GM19035 (cell line): ENCODE data around the gene EML5.
A peak's percentile ranks its signal among the peaks of the same experiment; 100 is the strongest.

Source experiments
- ATAC-seq: cut with Tn5 transposase; IDR thresholded peaks from one replicate; pipeline ENCODE4 v1.9.1; 2021; ENCODE audit not compliant: unreplicated experiment

Gene EML5

DNA sequence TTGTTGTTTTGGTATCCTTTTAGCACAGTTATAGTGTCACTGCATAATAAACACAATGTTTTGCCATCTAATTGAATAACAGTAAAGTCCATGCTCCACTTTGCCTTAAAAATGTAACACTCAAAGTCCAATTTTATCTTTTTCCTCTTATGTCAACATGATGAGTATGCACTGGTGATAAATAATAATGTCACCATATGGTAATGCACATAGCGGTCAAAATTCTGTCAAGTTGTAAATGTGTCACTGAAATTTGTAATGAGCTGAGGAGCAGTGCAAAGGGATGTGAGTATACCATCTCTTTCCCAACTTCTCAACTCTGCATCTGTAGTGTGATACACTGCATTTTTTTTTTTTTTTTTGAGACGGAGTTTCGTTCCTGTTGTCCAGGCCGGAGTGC lies 65.7 kb downstream of the EML5 start:
- no peak for ATAC-seq

DNA sequence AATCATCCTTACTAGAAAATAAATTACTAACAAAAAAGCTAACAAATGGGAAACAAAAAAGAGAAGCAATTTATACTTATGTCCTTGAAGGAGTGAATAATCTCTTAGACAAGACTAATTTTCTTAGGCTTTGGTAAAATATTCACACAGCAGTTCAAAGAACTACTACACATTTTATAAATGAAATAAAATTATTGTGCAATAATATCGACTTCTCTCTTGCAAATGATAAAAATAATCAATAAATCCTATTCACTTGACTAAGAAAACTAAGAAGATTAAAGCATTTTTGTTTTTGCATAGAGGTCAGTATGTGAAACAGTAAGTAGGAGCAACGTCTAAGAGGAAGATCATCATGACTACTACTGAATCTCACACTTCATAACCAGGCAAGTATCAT lies 82.0 kb downstream of the EML5 start:
- ATAC-seq = no peak

- no peak for ATAC-seq
These were observed 85.7 kb downstream of the EML5 start for GRCh38 chr14:88707088-88707487.

GRCh38 chr14:88706425-88706824 lies 86.3 kb downstream of the EML5 start:
- ATAC-seq = no peak

GRCh38 chr14:88698651-88699050 lies 94.1 kb downstream of the EML5 start:
- no peak for ATAC-seq

- no peak for ATAC-seq
These were observed 96.9 kb downstream of the EML5 start for GRCh38 chr14:88695870-88696269.

- no peak for ATAC-seq
These were observed 104.4 kb downstream of the EML5 start for GRCh38 chr14:88688386-88688785.

GRCh38 chr14:88683119-88683518 lies 109.6 kb downstream of the EML5 start:
- no peak for ATAC-seq

- no peak for ATAC-seq
These were observed 110.1 kb downstream of the EML5 start for GRCh38 chr14:88682495-88683114.

GRCh38 chr14:88681755-88682494 lies 110.8 kb downstream of the EML5 start:
- no peak for ATAC-seq

DNA sequence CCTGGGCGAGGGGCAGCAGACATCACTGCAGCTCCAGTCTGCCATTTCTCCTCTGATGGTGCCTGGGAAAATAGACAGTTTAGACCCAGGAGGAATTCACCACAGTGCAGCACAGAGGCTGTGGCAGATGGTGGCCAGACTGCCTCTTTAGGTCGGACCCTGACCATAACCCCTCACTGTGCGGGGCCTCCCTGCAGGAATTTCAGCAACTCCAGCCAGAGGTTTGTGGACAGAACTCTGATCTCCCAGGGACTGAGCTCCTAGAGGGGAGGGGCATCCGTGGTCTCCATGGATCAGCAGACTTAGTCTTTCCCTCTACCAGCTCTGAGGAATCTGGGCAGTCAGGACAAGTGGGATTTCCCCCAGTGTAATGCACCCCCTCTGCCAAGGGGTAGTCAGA lies 123.4 kb downstream of the EML5 start:
- ATAC-seq = no peak

DNA sequence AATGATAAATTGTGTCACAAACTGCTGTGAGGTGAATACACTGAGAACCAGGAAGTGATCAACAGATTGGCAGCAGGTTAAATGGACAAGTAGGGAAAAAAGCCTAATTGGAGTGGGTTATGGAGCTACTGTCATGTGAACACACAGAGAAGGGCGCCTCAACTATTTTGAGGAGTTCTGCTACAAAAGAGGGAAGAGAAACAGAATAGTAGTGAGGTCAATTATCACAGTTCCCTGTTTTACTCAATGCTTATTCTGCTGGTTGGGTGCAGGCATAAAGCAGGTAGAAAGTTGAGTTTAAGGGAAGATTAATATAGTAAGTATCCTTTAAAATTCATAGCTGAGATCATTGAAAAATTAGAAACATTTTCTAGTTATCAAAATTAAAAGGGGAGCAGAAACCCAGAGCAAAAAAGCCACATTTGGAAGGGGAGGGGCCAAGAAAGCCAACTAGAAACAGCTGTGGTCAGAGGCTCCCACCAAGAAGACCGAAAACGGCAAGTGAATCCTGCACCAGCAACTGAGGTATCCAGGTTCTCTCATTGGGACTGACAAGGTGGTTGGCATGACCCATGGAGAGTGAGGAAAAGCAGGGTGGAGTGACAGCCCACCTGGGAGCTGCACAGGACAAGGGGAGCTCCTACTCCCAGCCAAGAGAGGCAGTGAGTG lies 124.2 kb downstream of the EML5 start:
- ATAC-seq = peak; percentile 56

DNA sequence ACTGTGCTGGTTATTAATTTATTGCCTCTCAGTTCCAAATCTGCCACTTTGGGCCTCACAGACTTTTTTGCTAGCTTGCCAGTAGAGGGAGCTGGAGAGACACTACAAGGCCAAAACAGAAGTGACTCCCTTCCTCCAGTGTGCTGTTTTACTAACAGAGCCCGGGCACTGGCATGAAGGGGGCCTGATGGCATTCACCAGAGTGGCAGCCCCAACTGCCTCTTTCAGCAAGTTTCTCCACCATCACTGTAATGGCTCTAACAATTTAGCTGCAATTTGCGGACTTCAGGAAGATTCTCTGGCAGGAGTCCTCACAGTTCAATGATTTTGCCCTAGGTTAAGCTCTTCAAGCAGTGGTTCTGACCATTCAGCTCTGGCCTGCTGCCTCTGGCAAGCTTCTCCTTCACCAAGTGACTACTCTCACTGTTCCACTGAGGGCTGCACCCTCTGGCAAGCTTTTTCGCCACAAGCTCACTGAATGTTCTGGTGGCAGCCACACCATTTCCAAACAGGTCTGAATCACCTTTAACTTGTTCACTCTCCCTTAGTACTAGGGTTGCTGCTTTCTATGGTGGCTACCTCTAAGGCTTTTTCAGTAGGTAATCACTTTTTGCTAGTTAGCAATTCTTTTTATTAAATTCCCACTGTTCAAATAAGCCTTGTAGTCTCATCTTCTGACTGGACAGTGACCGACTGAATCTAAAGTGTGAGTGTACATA lies 125.0 kb downstream of the EML5 start:
- ATAC-seq = peak; percentile 85

DNA sequence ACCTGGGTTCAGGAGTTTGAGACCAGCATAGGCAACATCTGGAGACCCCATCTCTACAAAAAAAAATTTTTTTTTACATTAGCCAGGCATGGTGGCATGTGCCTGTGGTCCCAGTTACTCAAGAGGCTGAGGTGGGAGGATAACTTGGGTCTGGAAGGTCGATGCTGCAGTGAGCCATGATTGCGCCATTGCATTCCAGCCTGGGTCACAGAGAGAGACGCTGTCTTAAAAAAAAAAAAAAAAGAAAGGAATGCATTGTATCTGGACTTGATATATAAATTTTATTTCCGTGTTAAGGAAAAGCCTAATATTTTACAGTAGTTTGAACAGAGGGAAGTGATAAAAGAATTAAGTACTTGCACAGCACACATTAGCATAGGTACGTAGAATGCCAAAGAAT lies 132.7 kb downstream of the EML5 start:
- no peak for ATAC-seq

DNA sequence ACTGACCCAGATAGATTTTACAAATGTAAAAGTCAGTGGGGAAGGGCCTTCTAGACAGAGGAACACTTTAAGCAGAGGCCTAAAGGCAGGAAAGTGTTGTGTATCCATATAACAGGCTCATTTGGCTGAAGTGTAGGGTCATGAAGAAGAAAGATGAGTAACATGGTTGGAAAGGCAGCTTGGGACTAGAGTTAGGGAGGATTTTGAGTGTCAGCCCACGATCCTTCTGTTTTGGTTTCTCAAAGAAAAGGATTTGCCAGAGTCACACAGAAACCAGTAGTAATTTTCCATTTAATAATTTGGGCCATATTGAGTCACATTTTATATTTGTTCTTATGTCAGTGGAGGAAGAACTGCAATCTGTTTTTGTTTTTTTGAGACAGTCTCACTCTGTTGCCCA lies 153.5 kb downstream of the EML5 start:
- no peak for ATAC-seq

GRCh38 chr14:88632512-88632911 lies 160.2 kb downstream of the EML5 start:
- no peak for ATAC-seq

- no peak for ATAC-seq
These were observed 161.7 kb downstream of the EML5 start for GRCh38 chr14:88631091-88631490.

- no peak for ATAC-seq
These were observed 162.2 kb downstream of the EML5 start for GRCh38 chr14:88630565-88630964.

GRCh38 chr14:88628462-88628861 lies 164.3 kb downstream of the EML5 start:
- ATAC-seq = no peak

DNA sequence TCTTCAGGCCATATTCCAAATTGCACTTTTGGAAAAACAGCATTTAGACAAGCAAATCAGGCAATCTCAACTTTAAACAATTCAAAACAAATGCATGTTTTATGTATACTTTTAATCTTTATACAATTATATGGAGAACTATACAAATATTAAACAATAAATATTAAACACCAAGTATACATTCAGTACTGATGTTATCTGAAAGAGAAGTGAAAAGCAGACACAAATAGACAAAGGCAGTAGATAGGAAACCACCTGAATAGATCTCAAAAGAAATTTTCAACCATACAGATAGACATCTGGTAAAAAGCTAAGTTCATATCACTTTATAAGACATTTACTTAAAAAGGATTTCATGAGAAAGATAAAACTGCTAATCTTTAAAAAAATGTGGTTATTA lies 164.7 kb downstream of the EML5 start:
- no peak for ATAC-seq

GRCh38 chr14:88625671-88626070 lies 167.1 kb downstream of the EML5 start:
- ATAC-seq = no peak

DNA sequence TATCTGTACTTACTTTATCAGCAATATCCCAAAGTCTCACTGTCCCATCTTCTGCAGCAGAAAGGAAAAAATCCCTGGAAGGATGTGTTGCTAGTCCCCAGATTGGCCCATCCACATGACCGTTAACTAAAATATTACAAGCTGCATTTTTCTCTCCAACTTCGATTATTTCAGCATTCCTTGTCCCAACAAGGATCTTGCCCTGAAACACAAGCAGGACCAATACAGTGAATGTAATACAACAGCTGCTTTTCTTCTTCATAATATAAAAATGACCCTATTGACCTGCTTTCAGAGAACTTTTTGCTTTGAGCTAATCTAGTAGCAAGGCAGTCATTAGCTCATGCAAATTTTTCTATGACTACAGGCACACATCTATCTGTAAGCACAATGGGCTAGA lies 171.7 kb downstream of the EML5 start:
- ATAC-seq = no peak
